ENCODE data around the gene PTCD2.

DNA sequence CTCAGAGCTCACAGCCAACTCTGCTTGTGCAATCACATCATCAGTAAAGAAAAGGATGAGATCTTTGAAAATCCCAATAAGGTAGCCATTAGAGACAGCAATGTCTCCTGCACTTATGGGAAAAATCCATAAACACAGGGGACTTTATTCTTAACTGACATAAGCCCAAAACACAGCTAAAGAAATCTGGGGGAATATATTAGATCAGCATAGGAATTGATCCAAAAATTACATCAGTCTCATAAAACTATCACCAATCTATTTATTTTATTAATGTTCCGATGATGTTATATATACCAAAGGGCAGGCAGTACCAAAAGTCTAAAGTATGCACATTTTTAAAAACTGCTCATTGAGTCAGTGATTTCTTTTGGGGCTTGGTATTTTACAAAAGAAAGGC lies 7.0 kb upstream of the PTCD2 start:
- no peak for TF ChIP-seq POLR2A (IDR thresholded peaks at IDR 0.05)
- TF ChIP-seq, protein P1, sequence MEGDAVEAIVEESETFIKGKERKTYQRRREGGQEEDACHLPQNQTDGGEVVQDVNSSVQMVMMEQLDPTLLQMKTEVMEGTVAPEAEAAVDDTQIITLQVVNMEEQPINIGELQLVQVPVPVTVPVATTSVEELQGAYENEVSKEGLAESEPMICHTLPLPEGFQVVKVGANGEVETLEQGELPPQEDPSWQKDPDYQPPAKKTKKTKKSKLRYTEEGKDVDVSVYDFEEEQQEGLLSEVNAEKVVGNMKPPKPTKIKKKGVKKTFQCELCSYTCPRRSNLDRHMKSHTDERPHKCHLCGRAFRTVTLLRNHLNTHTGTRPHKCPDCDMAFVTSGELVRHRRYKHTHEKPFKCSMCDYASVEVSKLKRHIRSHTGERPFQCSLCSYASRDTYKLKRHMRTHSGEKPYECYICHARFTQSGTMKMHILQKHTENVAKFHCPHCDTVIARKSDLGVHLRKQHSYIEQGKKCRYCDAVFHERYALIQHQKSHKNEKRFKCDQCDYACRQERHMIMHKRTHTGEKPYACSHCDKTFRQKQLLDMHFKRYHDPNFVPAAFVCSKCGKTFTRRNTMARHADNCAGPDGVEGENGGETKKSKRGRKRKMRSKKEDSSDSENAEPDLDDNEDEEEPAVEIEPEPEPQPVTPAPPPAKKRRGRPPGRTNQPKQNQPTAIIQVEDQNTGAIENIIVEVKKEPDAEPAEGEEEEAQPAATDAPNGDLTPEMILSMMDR (IDR thresholded peaks at IDR 0.05): no peak
- no peak for TF ChIP-seq POLR2AphosphoS5 (IDR thresholded peaks at IDR 0.05; ENCODE audit: insufficient read depth in 1 of 2, low read depth in 1 of 2)
